ENCODE results near the gene DRD2.

DNA sequence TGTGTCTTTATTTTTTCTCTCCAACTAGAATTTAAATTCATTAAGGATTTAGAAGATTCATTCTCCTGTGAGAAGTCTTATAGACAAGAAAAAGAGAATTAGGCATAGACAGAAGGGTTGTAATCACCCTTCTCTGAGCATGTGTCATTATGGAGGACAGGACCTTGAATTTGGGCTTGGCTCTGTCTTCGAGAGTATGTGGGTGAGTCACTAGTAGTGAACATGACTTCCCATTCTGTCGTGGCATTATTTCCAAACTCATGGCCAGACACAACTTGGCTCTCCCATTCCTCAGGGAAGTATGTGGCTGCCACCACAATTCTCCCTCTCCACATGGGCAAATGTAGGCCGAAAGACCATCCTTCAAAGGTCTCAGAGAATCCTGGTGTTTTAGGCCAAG is 101.9 kb downstream of the DRD2 start:
- TF ChIP-seq, protein P1, sequence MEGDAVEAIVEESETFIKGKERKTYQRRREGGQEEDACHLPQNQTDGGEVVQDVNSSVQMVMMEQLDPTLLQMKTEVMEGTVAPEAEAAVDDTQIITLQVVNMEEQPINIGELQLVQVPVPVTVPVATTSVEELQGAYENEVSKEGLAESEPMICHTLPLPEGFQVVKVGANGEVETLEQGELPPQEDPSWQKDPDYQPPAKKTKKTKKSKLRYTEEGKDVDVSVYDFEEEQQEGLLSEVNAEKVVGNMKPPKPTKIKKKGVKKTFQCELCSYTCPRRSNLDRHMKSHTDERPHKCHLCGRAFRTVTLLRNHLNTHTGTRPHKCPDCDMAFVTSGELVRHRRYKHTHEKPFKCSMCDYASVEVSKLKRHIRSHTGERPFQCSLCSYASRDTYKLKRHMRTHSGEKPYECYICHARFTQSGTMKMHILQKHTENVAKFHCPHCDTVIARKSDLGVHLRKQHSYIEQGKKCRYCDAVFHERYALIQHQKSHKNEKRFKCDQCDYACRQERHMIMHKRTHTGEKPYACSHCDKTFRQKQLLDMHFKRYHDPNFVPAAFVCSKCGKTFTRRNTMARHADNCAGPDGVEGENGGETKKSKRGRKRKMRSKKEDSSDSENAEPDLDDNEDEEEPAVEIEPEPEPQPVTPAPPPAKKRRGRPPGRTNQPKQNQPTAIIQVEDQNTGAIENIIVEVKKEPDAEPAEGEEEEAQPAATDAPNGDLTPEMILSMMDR (IDR thresholded peaks at IDR 0.05) = no peak
- no peak for TF ChIP-seq POLR2A (IDR thresholded peaks at IDR 0.05)

Measured in body of pancreas (tissue), 4 donors.